ENCODE data around the gene PLIN4. TPM values are rescaled to one million over a fixed set of nuclear protein-coding genes. Genes with fewer than 3 reads are reported as not detected.

PLIN4 gene
- total RNA-seq, 2 donors from 2014 or later = 8.2 to 13.9 TPM

GRCh38 chr19:4521170-4521887 is 3.0 kb upstream of the PLIN4 start:
- WGBS = 85% methylated on average over 11 of the region's 11 CpGs
- H3K27ac ChIP-seq = no peak overlapping the region
- no peaks in the 10 kb centered on the region for H3K9me3 ChIP-seq
- H3K4me1 ChIP-seq (replicated peaks) = no peaks in the 10 kb centered on the region
- H3K27me3 ChIP-seq (replicated peaks; ENCODE audit: insufficient read depth) = no peaks in the 10 kb centered on the region
- no peak for DNase-seq (ENCODE audit: low spot score)
- TF ChIP-seq POLR2AphosphoS5 (IDR thresholded peaks at IDR 0.05) = no peak
- no peak for TF ChIP-seq POLR2A (IDR thresholded peaks at IDR 0.05)
- TF ChIP-seq CTCF (IDR thresholded peaks at IDR 0.05) = no peak
- intact Hi-C loops (cut with DNase I) = loop anchor here (10.0 kb wide), 1 partner anchor 257 kb away; no protein-coding TSS in a partner anchor
- no peaks in the 10 kb centered on the region for H3K36me3 ChIP-seq
- H3K4me3 ChIP-seq = no peak overlapping the region

- peak overlapping the region; percentile 49 to 55 for H3K27ac ChIP-seq
- peak; percentile 36 for DNase-seq (ENCODE audit: low spot score)
These were observed 1.4 kb upstream of the PLIN4 start for GRCh38 chr19:4519521-4520277.

GRCh38 chr19:4519172-4519496 is 848 bp upstream of the PLIN4 start:
- no peaks in the 10 kb centered on the region for H3K36me3 ChIP-seq
- H3K27ac ChIP-seq = peak overlapping the region; percentile 49 to 55
- intact Hi-C loops (cut with DNase I) = loop anchor here (5.0 kb wide), 1 partner anchor 47 kb away; the partner anchor contains the start of gene HDGFL2
- TF ChIP-seq CTCF (IDR thresholded peaks at IDR 0.05) = no peak
- no peak for TF ChIP-seq POLR2A (IDR thresholded peaks at IDR 0.05)
- TF ChIP-seq POLR2AphosphoS5 (IDR thresholded peaks at IDR 0.05) = no peak
- no peaks in the 10 kb centered on the region for H3K4me1 ChIP-seq (replicated peaks)
- no peak for DNase-seq (ENCODE audit: low spot score)
- H3K9me3 ChIP-seq = no peaks in the 10 kb centered on the region
- H3K4me3 ChIP-seq = no peak overlapping the region
- 86% methylated on average over 6 of the region's 6 CpGs for WGBS
- H3K27me3 ChIP-seq (replicated peaks; ENCODE audit: insufficient read depth) = no peaks in the 10 kb centered on the region

More at GRCh38 chr19:4519521-4520277, 1.4 kb upstream of the PLIN4 start:
- H3K4me1 ChIP-seq (replicated peaks) = no peaks in the 10 kb centered on the region
- intact Hi-C loops (cut with DNase I) = loop anchor here (5.0 to 10.0 kb wide), 2 partner anchors 47 to 255 kb away; partner anchors contain the start of gene HDGFL2
- WGBS = 21% methylated on average over 9 of the region's 9 CpGs
- H3K4me3 ChIP-seq = no peak overlapping the region
- H3K27me3 ChIP-seq (replicated peaks; ENCODE audit: insufficient read depth) = no peaks in the 10 kb centered on the region
- no peak for TF ChIP-seq POLR2A (IDR thresholded peaks at IDR 0.05)
- peak; percentile 43 for TF ChIP-seq POLR2AphosphoS5 (IDR thresholded peaks at IDR 0.05)
- no peaks in the 10 kb centered on the region for H3K9me3 ChIP-seq
- H3K36me3 ChIP-seq = no peaks in the 10 kb centered on the region

- no peak for DNase-seq (ENCODE audit: low spot score)
- WGBS = 77% methylated on average over 20 of the region's 24 CpGs
- H3K36me3 ChIP-seq = no peaks in the 10 kb centered on the region
- intact Hi-C loops (cut with DNase I) = loop anchor here (5.0 kb wide), 1 partner anchor 45 kb away; the partner anchor contains the start of gene HDGFL2
- peak overlapping the region; percentile 53 to 62 for H3K27ac ChIP-seq
- TF ChIP-seq POLR2AphosphoS5 (IDR thresholded peaks at IDR 0.05) (no peak), CTCF (IDR thresholded peaks at IDR 0.05) (no peak)
- H3K4me1 ChIP-seq (replicated peaks) = no peaks in the 10 kb centered on the region
- peak overlapping the region; percentile 8 to 11 for H3K4me3 ChIP-seq
- no peaks in the 10 kb centered on the region for H3K27me3 ChIP-seq (replicated peaks; ENCODE audit: insufficient read depth)
- H3K9me3 ChIP-seq = no peaks in the 10 kb centered on the region
These were observed 732 bp downstream of the PLIN4 start for GRCh38 chr19:4517451-4518057.

- no peak for TF ChIP-seq POLR2A (IDR thresholded peaks at IDR 0.05)
- TF ChIP-seq CTCF (IDR thresholded peaks at IDR 0.05) = no peak
- TF ChIP-seq POLR2AphosphoS5 (IDR thresholded peaks at IDR 0.05) = no peak
- no peak for DNase-seq (ENCODE audit: low spot score)
- H3K4me1 ChIP-seq (replicated peaks) = no peaks in the 10 kb centered on the region
- no peak overlapping the region for H3K4me3 ChIP-seq
- intact Hi-C loops (cut with DNase I) = loop anchor here (5.0 kb wide), 1 partner anchor 45 kb away; the partner anchor contains the start of gene HDGFL2
- peak overlapping the region in 1 of 2 donors; percentile 3 for H3K27ac ChIP-seq
- no peaks in the 10 kb centered on the region for H3K27me3 ChIP-seq (replicated peaks; ENCODE audit: insufficient read depth)
- 39% methylated on average over 4 of the region's 8 CpGs for WGBS
- no peaks in the 10 kb centered on the region for H3K9me3 ChIP-seq
- H3K36me3 ChIP-seq = no peaks in the 10 kb centered on the region
These were observed 1.4 kb downstream of the PLIN4 start for GRCh38 chr19:4516939-4517300.

Data from prostate gland (tissue), 2 donors.